K562 (cell line): ENCODE data around the gene NPM1.
"Not testable (repeated sequence)": the region's sequence is repeated elsewhere in the genome, so short reads cannot be mapped to it uniquely, and the experiment has no call there.

ENCODE experiments used
- BHLHE40 ChIP-seq: IDR thresholded peaks from 2 replicates; pipeline ENCODE4 v1.6.1; 2011; ENCODE audit warnings: low read length, improper control_type of control experiment
- CTCF ChIP-seq, 3 experiments: IDR thresholded peaks in 2 of 3; conservative IDR thresholded peaks in 1 of 3; 2 replicates each; pipeline ENCODE4 v1.5.1; 2011 to 2012; ENCODE audit warnings: low read length in 3 of 3, mild to moderate bottlenecking in 3 of 3, control low read depth in 2 of 3, improper control_type of control experiment in 1 of 3, inconsistent platforms in 1 of 3, low read depth in 1 of 3, mixed read lengths in 1 of 3, moderate library complexity in 1 of 3; ENCODE audit not compliant: insufficient read depth in 2 of 3
- HDAC3 ChIP-seq: fragments of 450-650 bp; IDR thresholded peaks from 2 replicates; pipeline ENCODE4 v1.6.1; 2018; ENCODE audit warnings: borderline replicate concordance, mild to moderate bottlenecking, moderate library complexity; ENCODE audit not compliant: partially characterized antibody
- POLR2AphosphoS5 ChIP-seq: IDR thresholded peaks from 2 replicates; pipeline ENCODE4 v1.6.1; 2011; ENCODE audit warnings: mild to moderate bottlenecking, low read depth, low read length, moderate library complexity; ENCODE audit not compliant: control insufficient read depth, insufficient read depth
- TF ChIP-seq, protein P1 (sequence below): sonication (generic); formaldehyde crosslinking; IDR thresholded peaks from 2 replicates; pipeline ENCODE4 v1.9.0; 2022; ENCODE audit warnings: mild to moderate bottlenecking, missing genetic modification reagents
- TF ChIP-seq, protein P2 (sequence below), 2 experiments: fragments of 450-650 bp in 1 of 2; sonication (generic) in 1 of 2; formaldehyde crosslinking in 1 of 2; IDR thresholded peaks in 1 of 2; conservative IDR thresholded peaks in 1 of 2; 2 replicates each; pipeline versions ENCODE4 v1.6.1 to v1.8.1; 2016 to 2023; ENCODE audit warnings: mild to moderate bottlenecking in 2 of 2, moderate library complexity in 2 of 2, inconsistent platforms in 1 of 2, missing genetic modification reagents in 1 of 2
- TF ChIP-seq, protein P3 (sequence below): fragments of 250-450 bp; sonication (Bioruptor Pico); IDR thresholded peaks from 2 replicates; pipeline ENCODE4 v1.8.0; 2022; ENCODE audit warnings: moderate library complexity, mild to moderate bottlenecking, inconsistent platforms

DNA sequence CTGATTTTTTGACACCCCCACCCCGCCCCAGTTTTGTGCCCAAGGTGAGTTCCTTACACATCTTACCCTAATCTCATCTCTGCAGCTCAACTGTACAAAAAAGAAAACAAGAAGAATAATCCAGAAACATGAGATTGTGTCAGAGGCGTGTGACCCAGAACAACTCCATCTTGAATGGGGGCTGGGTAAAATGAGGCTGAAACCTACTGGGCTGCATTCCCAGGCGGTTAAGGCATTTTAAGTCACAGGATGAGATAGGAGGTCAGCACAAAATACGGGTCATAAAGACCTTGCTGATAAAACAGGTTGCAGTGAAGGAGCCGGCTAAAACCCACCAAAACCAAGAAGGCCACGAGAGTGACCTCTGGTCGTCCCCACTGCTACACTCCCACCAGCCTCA is 26.5 kb upstream of the NPM1 start:
- not testable (repeated sequence) for TF ChIP-seq HDAC3; CTCF (IDR thresholded peaks at IDR 0.05 in 2 of 3, conservative IDR thresholded peaks at IDR 0.05 in 1 of 3; ENCODE audit: insufficient read depth in 2 of 3, low read depth in 1 of 3, low read length in 3 of 3); POLR2AphosphoS5; BHLHE40
- TF ChIP-seq, protein P1, sequence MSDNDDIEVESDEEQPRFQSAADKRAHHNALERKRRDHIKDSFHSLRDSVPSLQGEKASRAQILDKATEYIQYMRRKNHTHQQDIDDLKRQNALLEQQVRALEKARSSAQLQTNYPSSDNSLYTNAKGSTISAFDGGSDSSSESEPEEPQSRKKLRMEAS (CRISPR knock-in tag) = not testable (repeated sequence)
- TF ChIP-seq, protein P2, sequence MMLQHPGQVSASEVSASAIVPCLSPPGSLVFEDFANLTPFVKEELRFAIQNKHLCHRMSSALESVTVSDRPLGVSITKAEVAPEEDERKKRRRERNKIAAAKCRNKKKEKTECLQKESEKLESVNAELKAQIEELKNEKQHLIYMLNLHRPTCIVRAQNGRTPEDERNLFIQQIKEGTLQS (IDR thresholded peaks at IDR 0.05) = not testable (repeated sequence)
- TF ChIP-seq, protein P2 (CRISPR knock-in tag; conservative IDR thresholded peaks at IDR 0.05) = not testable (repeated sequence)
- TF ChIP-seq, protein P3, sequence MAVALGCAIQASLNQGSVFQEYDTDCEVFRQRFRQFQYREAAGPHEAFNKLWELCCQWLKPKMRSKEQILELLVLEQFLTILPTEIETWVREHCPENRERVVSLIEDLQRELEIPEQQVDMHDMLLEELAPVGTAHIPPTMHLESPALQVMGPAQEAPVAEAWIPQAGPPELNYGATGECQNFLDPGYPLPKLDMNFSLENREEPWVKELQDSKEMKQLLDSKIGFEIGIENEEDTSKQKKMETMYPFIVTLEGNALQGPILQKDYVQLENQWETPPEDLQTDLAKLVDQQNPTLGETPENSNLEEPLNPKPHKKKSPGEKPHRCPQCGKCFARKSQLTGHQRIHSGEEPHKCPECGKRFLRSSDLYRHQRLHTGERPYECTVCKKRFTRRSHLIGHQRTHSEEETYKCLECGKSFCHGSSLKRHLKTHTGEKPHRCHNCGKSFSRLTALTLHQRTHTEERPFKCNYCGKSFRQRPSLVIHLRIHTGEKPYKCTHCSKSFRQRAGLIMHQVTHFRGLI (CRISPR knock-in tag) = not testable (repeated sequence)
